ENCODE measurements around the gene DSTYK. TPM values are rescaled to one million over a fixed set of nuclear protein-coding genes. Genes with fewer than 3 reads are reported as not detected.
A peak's percentile ranks its signal among the peaks of the same experiment; 100 is the strongest.

The DSTYK gene
- total RNA-seq, 4 donors from 2014 or later, result 7.9 to 26.9 (median 14.4) TPM

GRCh38 chr1:205227584-205228013, 16.1 kb upstream of the DSTYK start, which contains the start of gene TMCC2:
TMCC2 (plus strand) TSS chr1:205227946; CDS start chr1:205228565, 619 bp downstream.
- Histone ChIP-seq H3K27ac (peak within 1 kb of the TSS; percentile 65 to 75), H3K9me3 (no peaks in the 10 kb centered on the region), H3K4me3 (peak within 1 kb of the TSS; percentile 49 to 52), H3K36me3 (no peaks in the 10 kb centered on the region), H3K4me1 (peaks cover 0 to 5% of the 10 kb centered on the region in 2 donors), H3K27me3 (no peaks in the 10 kb centered on the region)
- DNase-seq, result peak; percentile 93
- intact Hi-C loops (cut with DNase I; ENCODE audit: low total_unique reads), result no loop called here
- TF ChIP-seq CTCF (IDR thresholded peaks at IDR 0.05), result peak in 1 of 4 experiments; percentile 28
- TF ChIP-seq POLR2A (IDR thresholded peaks at IDR 0.05), result peak; percentile 43 to 60

GRCh38 chr1:205226868-205227583, 15.5 kb upstream of the DSTYK start:
- Histone ChIP-seq H3K4me3 (peak overlapping the region; percentile 49 to 52), H3K9me3 (no peaks in the 10 kb centered on the region), H3K27ac (peak overlapping the region; percentile 39 to 48), H3K27me3 (no peaks in the 10 kb centered on the region), H3K36me3 (no peaks in the 10 kb centered on the region), H3K4me1 (peaks cover 0 to 5% of the 10 kb centered on the region in 2 donors)
- DNase-seq, result peak in 1 of 2 donors; percentile 33
- intact Hi-C loops (cut with DNase I; ENCODE audit: low total_unique reads), result no loop called here
- TF ChIP-seq POLR2A (IDR thresholded peaks at IDR 0.05) (no peak), CTCF (IDR thresholded peaks at IDR 0.05) (no peak)

GRCh38 chr1:205225901-205226765, 14.6 kb upstream of the DSTYK start:
- intact Hi-C loops (cut with DNase I; ENCODE audit: low total_unique reads), result no loop called here
- Histone ChIP-seq H3K36me3 (no peaks in the 10 kb centered on the region), H3K27ac (no peak overlapping the region), H3K27me3 (no peaks in the 10 kb centered on the region), H3K9me3 (no peaks in the 10 kb centered on the region), H3K4me1 (peaks cover 0 to 5% of the 10 kb centered on the region in 2 donors), H3K4me3 (no peak overlapping the region)
- peak in 1 of 2 donors; percentile 29 for DNase-seq
- TF ChIP-seq CTCF (IDR thresholded peaks at IDR 0.05) (no peak), POLR2A (IDR thresholded peaks at IDR 0.05) (no peak)

GRCh38 chr1:205224736-205225135, 13.2 kb upstream of the DSTYK start:
- DNase-seq, result no peak
- no peak for TF ChIP-seq POLR2A (IDR thresholded peaks at IDR 0.05)
- no peak for TF ChIP-seq CTCF (IDR thresholded peaks at IDR 0.05)
- intact Hi-C loops (cut with DNase I; ENCODE audit: low total_unique reads), result no loop called here
- no peak overlapping the region for H3K27ac ChIP-seq
- no peak overlapping the region for H3K4me3 ChIP-seq
- no peaks in the 10 kb centered on the region for H3K9me3 ChIP-seq
- peaks cover 0 to 2% of the 10 kb centered on the region in 2 donors for H3K4me1 ChIP-seq
- H3K27me3 ChIP-seq, result no peaks in the 10 kb centered on the region
- no peaks in the 10 kb centered on the region for H3K36me3 ChIP-seq

GRCh38 chr1:205220421-205220820, 8.9 kb upstream of the DSTYK start:
- intact Hi-C loops (cut with DNase I; ENCODE audit: low total_unique reads), result no loop called here
- DNase-seq, result no peak
- Histone ChIP-seq H3K4me1 (no peaks in the 10 kb centered on the region), H3K27me3 (no peaks in the 10 kb centered on the region), H3K4me3 (no peak overlapping the region), H3K9me3 (no peaks in the 10 kb centered on the region), H3K27ac (no peak overlapping the region), H3K36me3 (no peaks in the 10 kb centered on the region)
- no peak for TF ChIP-seq CTCF (IDR thresholded peaks at IDR 0.05)
- no peak for TF ChIP-seq POLR2A (IDR thresholded peaks at IDR 0.05)

All from uterus (tissue), 4 donors.